Measurements from ENCODE around the gene TMPRSS6.

The TMPRSS6 gene

DNA sequence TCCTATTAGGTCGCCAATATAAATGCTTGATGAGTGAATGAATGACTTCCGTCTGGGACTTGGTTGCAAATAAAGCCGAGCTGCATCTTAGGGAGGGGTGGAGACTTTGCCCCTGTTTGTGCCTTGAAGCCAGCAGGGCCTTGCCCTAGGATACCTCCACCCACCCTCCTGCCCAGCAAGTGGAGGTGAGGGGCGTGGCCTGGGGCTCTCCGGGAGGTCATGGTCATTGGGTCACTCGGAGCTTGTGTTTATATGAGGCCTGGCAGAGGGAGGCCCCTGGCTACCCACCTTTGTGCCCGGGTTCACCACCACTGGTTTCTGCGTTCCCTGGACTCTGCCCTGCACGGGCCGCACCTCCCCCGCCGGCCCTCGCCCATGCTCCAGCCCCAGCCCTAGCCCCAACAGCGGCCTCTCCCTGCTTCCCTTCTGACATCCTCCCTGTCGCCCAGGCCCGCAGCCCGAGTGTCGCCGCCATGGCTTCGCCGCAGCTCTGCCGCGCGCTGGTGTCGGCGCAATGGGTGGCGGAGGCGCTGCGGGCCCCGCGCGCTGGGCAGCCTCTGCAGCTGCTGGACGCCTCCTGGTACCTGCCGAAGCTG is 85.7 kb downstream of the TMPRSS6 start:
- no peak for DNase-seq

DNA sequence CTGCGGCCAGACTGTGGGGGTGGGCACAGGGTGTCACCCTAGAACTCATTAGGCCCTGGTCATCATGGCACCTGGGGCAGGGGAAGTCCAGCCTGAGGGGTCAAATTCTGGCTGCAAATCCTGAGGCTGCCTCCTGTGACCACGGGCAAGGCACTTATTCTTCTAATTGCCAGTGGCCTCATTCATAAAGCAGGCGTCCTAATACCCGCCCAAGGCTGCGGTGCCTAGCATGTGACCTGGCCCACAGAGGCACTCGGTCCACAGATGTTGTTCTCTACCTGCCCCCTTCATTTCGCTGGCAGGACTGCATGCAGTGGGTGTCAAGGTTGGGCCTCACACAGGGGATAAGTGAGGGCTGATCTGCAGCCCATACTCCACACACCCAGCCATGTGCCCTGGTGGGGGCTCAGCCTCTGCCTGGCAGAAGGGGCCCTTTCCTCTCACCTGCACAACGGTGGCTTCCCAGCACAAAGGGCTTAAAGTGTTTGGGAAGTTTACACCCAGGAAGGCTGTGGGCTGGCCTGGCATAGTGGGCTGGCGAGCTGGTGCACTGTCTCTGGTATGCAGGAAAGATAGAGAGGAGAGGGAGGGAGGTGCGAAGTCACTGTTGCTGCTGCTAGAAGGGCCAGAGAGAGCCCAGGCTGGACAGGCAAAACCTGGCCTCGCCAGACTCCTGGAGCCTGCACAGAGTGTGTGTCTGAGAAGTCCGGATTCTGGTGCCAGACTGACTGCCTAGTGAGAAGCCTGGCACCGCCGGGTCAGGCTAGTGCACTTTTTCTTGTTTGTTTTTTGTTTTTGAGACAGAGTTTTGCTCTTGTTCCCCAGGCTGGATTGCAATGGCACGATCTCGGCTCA is 86.8 kb downstream of the TMPRSS6 start:
- no peak for DNase-seq

DNA sequence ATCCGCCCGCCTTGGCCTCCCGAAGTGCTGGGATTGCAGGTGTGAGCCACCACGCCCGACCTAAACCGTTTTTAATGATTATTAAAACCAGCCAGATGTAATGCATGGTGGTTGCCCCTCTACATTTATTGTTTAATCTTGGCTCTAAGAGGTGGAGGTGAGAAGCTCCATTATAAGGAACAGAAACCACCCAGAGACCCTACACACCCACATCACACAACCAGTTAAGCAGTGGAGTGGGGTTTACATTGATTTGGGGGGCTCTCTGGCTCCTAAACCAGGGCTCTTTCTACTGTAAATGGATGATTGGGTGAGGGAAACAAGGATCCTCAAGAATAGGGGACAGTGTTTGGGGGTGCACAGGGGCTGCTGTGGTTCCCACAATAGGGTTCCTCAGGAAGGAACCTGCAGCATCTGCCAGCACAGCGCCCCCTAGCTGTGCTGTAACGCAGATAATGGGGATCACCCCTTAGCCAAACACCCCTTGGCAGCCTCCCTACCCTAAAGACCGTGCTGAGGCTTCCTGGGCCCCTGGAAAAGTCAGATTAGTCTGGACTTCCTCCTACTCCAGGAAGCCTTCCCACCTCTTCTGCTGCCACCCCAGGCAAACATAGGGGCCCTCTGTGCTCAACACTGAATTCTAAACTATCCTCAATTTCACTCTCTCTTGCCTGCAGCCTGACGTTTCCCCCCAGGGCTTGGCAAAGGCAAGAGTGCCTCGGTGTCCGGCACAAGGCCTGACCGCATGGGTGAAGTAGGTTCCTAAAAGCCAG is 87.6 kb downstream of the TMPRSS6 start:
- DNase-seq: peak; percentile 63

DNA sequence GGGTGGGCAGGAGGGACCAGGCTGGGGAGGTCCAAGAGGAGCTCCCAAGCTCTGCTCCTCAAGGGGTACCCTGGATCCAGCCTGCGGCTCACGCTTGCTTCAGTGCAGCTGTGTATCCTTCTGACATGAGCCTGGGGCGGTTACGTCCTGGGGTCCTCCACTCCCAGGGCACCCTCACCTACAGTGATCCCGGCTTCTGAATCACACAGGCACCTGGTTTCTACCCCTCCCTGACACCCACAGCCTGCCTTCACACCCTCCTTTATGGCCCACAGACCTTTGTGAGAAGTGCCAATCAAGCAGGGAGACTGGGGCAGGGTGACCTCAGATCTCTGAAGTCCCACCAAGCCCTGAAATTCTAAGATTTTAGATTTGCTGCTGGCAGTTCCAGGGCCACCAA is 88.5 kb downstream of the TMPRSS6 start:
- DNase-seq: no peak

DNA sequence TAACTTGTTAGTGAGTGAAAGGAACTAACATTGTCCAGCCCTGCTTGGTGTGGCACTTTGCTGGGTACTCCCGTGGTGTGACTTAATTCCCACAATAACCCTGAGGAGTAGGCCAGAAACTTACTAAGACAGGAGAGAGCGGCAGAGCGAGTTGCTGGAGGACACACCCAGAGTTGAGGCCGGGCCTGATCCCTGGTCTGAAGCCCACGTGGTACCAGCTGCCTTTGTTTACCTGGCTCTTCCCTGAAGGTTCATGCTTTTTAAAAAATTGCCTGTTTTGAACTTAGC is 89.4 kb downstream of the TMPRSS6 start:
- DNase-seq: no peak

DNA sequence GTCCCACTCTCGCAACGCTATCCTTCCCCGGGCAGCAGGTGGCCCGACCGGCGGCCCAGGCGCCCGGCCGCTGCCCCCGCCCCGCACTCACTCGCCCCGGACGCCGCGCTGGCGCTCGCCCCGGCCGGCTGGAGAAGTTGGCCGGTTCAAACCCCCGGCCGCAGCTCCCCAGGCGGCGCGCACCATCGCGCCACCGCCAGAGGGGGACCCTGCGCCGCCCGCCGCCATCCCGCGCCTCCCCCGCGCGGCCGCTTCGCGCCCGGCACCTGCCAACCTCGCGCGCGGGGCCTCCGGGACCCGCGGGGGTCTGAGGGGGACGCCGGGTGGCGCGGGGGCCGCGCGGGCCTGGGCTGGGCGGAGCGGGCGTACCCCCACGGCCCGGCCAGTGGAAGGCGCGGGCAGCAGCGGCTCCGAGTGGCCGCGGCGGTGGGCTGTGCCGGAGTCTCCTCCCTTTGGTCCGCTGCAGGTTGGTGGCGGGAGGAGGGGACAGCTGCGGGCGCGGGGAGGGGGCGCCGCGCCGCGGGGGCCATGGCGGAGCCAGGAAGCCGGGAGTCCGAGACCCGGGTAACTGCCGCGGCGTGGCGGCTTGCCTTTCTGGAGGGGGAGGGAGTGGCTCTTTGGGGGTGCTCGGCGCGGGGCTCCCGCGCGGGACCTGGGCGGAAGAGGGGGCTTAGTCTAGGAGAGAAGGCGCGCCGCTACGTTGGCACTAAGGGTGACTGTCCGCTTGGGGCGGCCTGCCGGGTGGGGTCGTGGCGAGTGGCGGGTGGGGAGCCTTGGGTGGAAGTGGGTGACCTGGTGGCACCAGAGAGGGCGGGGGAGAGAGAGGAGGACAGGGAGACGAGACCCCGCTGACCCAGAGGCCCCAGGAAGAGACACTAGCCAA is 90.0 kb downstream of the TMPRSS6 start, which contains the start of the genes MPST and TST:
MPST (plus strand) TSS at position 434 of the 883 bp plus-strand sequence; CDS start at position 529, 95 bp downstream.
TST (minus strand) TSS at position 139 of the 883 bp plus-strand sequence. CDS start 715 bp downstream, outside the sequence.
- DNase-seq: peak; percentile 60

DNA sequence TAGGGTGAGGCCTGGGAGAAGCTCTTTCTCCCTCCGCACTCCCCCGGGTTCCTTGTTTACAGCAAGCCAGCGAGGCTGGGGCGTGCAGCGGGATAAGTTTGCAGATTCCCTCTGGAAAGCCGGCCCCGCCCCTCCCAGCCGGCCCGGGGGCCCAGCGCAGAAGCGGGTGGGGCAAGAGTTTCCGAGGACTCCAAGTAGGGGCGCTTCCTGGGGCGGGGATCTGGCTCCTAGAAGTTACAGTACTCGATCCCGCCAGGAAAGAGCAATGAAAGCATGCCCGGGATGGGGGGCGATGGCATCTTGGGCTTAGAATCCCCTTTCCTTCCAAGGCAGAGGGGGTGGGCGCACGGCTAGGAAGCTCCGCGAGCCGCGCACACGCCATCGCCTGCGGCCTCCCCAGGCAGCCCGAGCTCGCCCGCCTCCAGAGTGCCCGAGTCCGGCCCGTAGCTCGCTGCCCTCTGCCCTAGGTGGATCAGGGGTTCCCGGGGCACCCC is 90.7 kb downstream of the TMPRSS6 start:
- no peak for DNase-seq

DNA sequence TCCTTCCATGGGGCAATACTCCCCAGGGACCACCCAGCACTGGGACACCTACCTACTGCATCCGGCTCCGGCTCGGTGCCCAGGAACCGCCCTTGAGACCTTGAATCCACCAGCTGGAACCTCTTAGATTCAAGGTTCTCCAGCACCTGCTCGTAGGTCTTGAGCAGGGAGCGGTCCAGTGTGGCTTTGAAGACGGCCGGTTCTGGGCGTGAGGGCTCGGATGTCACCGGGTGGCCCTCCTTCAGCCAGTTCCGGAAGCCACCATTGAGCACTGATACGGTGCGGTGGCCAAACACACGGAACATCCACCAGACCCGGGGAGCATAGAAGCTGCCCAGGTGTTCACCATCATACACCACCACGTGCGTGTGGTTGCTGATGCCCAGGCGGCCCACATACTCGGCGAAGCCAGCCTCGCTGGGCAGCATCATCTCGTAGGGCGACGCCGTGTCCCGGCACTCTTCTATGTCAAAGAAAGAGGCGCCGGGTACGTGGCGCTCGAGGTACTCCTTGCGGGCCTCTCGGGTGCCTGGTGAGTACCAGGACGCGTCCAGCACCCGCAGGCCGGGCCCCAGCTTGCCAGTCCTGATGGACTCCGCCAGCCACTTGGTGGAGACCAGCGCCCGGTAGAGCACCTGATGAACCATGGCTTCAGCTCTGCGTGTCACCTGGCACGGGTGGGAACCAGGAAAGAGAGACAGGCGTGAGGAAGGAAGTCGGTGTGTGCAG is 91.3 kb downstream of the TMPRSS6 start:
- no peak for DNase-seq

DNA sequence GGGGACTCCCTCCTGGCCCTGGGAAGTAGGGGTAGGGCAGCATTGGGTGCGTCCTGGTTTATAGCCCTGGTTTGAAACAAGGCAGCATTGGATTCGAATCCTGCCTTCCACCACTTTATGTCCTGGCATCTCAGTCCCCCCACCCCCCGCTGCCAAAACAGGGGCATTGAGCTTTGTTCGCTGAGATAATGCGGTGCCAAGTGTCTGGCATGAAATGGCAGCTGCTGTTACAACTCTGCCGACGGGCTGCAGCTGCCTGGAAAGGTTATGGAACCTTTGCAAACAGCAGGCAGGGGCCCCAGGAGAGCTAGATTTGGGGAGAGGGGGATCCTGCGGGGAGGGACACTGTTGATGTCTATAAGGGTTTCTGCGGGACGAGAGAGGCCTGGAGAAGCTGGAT is 92.2 kb downstream of the TMPRSS6 start:
- no peak for DNase-seq

DNA sequence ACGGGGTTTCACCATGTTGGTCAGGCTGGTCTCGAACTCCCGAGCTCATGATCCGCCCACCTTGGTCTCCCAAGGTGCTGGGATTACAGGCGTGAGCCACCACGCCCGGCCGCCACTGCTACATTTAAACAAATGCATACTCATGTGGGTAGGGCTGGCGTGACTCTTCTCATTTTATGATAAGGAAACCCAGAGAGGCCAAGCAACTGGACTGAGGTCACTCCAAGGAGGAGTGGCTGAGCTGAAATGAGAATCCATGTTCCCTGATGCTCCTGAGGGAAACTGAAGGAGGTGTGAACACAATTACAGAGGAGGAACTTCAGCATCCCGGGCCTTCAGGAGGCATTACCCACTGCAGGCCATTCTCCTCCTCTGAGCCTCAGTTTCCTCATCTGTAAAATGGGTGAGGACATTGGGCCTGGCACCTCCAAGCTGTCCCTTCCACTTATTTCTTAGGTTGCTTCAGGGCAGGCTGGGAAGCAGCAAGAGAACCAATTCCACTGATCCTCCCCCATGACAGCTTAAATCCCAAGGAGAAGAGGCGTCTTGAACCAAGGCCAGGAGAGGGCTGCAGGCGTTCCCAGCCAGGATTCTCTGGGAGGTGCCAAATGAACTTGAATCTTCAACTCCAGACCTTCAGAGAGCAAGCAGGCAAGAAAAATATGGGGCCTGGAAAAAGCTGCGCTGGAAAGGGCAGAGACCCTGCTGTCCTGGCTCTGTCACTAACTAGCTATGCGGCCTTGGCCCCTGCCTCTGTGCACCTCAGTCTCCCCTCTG is 93.2 kb downstream of the TMPRSS6 start:
- no peak for DNase-seq

DNA sequence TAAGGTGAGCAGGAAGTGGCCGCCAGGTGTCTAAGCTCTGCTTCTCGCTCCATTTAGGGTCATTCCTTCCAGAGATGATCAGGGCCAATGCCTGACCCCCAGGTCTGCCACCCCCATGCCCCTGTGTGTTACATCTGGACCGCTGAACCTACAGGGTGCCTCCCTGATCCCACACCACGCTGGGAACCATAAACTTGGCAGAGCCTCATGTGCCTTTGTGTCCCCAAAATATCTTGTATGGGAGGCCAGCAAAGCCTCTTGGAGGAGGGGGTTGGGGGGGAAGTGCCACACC is 94.0 kb downstream of the TMPRSS6 start:
- no peak for DNase-seq
